Cardiac fibroblast (primary cell): Measurements from ENCODE around the gene HELZ2.
A peak's percentile ranks its signal among the peaks of the same experiment; 100 is the strongest.

Experiments used
- DNase-seq, 2 donors: peaks; one replicate each; pipeline versions ENCODE4 v3.0.0 to v3.0.0-alpha.2; 2010; ENCODE audit warnings: low read depth in 2 of 2
- H3K4me3 ChIP-seq, 2 donors: replicated peaks in 1 of 2; 1 replicate in 1 of 2; 2 replicates in 1 of 2; pipeline ENCODE4 v1.5.1; 2011; ENCODE audit warnings: low read depth in 2 of 2, low read length in 2 of 2, mild to moderate bottlenecking in 2 of 2, moderate library complexity in 1 of 2
- CTCF ChIP-seq: IDR thresholded peaks from one replicate; pipeline ENCODE4 v1.5.1; 2011; ENCODE audit warnings: low read depth, mild to moderate bottlenecking, low read length, inconsistent platforms

The HELZ2 gene

GRCh38 chr20:63539092-63539430, 35.0 kb downstream of the HELZ2 start:
- no peak for TF ChIP-seq CTCF
- H3K4me3 ChIP-seq, result no peak overlapping the region
- no peak for DNase-seq

- peak overlapping the region; percentile 28 to 32 for H3K4me3 ChIP-seq
- peak in 1 of 2 donors; percentile 38 for DNase-seq
These were observed 35.6 kb downstream of the HELZ2 start for GRCh38 chr20:63538204-63539091.

GRCh38 chr20:63537525-63538203, 36.4 kb downstream of the HELZ2 start:
- peak; percentile 89 to 94 for DNase-seq
- TF ChIP-seq CTCF, result peak; percentile 95
- H3K4me3 ChIP-seq, result peak overlapping the region; percentile 28 to 32

More at GRCh38 chr20:63538204-63539091, 35.6 kb downstream of the HELZ2 start:
- no peak for TF ChIP-seq CTCF

- peak within 1 kb of the TSS; percentile 28 to 32 for H3K4me3 ChIP-seq
- no peak for TF ChIP-seq CTCF
- no peak for DNase-seq
These were observed 37.0 kb downstream of the HELZ2 start, which contains the start of gene PTK6 for GRCh38 chr20:63536997-63537524. Gene PTK6 (minus strand): TSS chr20:63537376. CDS start chr20:63537314, 62 bp downstream.

GRCh38 chr20:63536241-63536977, 37.6 kb downstream of the HELZ2 start:
- TF ChIP-seq CTCF, result no peak
- H3K4me3 ChIP-seq, result no peak overlapping the region
- peak; percentile 26 to 70 for DNase-seq
